HTERT RPE-1 (cell line): ENCODE data around the gene WDR45B.

ENCODE experiments used
- in situ Hi-C: fragments of 300-500 bp; cut with MboI; formaldehyde crosslinking; loops from 4 replicates; pipeline ENCODE4 v1.14.3; 2020; ENCODE audit warnings: low sequenced_read_pairs

Gene WDR45B

DNA sequence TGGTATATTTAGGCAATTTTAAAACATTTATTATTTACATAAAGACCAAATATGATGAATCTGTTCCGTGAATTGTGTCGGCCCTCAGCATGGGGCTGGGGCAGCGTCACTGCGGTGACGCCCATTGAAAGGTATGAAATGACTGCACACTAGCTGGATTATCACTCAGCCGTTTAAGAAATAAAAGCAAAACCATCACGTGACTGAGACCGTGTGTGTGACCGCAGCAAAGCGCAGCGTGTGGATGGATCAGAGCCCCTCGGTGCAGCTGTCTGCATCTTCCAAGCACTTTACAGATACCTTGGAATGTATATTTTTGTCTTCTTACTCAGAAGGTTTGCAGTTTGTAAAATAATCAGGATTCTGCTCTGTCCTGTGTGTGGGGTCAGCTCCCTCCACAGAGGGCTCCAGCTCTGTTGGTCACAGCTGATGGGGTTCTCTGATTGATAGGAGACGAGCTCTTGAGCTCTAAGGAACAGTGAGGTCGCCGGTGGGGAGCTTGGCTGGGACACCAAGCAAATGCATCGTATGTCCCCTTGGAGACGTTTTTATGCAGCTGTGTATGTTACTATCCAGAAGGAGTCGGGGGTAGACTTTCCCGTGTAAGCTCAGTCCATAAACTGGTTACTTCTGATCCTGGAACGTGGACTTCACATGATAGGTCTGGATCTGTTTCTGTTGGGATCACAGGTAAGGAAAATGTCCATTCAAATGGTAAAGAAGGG, 45.1 kb downstream of the WDR45B start:
- in situ Hi-C loops: no loop called here

DNA sequence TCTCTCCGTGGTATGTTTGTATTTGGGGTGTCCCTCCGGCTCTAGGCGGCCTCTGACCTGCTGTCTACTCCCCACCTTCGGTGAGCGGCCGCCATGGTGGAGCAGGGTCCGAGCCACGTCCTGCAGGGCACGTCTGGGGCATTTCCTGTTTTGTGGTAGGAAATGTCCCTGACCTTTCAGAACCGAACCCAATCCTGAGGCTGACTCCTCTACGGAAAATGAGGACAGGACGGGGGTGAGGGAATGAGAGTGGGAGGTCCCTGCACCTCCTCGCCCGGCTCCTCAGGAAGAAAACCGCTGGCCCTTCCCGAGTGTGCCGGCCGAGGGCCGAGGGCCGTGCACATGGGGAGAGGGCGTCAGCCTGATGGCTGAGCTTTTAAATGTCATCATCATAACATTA, 45.8 kb downstream of the WDR45B start:
- in situ Hi-C loops: no loop called here

DNA sequence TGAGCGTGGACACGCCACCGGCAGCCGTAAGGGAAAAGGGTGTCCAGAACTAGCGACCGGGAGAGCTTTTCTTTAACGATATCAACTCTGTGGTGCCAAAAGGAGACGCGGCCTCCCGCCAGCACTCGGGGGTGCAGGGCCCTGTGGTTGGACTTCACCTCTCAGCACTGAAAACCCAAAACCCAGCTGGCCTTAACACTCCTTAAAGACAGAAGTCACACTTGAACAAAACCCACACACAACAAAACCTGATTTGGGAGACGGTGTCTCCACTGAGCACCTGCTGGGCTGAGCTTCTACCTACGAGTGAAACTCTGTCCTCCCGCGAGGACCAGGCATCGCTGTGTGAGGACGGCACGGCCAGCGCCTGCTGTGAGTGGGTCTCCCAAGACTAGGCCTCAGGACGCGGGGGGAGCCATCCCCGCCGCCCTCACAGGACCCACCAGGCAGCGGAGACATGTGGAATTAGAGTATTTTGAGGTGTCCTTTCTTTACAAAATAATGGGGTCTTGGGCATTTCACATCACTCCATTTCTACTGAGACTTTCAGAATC, 46.7 kb downstream of the WDR45B start:
- in situ Hi-C loops: no loop called here

DNA sequence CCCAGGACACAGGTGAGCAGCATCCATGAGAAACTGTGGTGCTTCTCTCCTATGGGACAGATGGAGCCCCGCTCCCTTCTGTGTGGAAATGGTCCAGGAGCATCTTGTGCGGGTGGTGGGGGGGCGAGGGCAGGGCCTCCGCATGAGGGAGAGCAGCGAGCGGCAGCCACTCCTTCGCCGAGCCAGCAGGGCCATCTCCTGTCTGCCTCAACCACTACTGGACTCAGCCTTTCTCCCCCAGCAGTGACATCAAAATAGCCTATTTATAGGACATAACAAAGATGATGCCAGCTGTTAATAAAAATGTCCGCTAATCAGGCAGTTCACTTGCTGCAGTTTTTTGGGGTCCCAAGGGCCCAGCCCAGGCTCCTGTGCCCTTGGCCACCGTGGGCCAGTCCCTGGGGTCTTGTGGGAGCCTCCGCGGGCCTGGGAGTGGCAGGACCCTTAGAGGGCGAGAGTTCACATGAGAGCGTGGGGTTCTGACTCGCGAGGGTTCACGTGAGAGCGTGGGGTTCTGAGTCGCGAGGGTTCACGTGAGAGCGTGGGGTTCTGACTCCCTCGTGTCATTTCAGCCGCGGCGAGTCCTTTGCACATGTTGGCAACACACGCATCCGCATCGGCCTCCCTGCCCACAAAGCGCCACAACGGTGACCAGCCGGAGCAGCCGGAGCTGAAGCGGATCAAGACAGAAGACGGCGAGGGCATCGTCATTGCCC, 47.4 kb downstream of the WDR45B start:
- in situ Hi-C loops: no loop called here

DNA sequence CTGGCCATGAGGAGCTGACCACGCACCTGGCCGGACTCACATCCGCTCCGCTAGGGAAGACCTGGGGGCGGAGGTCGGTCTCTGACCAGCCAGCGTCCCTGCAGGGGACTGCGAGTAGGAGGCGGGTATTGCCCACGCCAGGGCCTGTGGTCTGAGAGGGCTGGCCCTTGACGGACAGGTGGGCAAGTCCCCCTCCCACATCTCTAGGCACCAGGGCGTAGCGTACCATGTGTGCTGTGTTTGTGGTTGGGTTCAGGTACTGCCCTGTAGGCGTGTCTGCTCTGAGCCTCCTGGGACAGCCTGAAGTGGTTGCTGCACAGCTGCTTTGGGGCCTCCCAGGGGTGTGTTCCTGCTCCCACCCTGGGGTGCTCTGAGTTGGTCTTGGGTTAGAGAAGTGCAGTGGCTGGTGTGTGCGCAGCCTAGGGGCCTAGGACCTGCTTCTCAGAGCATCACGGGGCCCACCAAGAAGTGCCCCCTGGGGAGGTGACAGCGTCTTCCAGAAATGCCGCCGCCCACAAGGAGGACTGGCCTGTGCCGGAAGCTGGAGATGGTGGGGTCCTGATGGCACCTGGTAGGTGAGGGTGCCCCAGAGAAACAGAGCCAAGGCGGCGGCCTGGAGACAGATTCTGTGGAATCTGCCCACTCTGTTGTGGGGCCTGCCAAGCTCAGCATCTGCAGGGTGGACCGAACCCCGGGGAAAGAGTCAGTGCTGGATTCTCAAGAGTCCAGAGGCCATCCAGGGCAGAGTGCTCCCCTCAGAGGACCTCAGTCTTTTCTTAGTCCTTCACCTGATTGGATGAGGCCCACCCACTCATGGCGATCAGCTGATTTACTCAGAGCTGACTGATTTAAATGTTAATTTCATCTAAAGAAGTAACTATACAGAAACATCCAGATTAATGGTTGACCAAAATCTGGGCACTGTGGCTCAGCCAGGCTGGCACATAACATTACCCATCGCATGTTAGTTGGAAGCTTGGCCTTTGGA, 48.3 kb downstream of the WDR45B start:
- in situ Hi-C loops: no loop called here

DNA sequence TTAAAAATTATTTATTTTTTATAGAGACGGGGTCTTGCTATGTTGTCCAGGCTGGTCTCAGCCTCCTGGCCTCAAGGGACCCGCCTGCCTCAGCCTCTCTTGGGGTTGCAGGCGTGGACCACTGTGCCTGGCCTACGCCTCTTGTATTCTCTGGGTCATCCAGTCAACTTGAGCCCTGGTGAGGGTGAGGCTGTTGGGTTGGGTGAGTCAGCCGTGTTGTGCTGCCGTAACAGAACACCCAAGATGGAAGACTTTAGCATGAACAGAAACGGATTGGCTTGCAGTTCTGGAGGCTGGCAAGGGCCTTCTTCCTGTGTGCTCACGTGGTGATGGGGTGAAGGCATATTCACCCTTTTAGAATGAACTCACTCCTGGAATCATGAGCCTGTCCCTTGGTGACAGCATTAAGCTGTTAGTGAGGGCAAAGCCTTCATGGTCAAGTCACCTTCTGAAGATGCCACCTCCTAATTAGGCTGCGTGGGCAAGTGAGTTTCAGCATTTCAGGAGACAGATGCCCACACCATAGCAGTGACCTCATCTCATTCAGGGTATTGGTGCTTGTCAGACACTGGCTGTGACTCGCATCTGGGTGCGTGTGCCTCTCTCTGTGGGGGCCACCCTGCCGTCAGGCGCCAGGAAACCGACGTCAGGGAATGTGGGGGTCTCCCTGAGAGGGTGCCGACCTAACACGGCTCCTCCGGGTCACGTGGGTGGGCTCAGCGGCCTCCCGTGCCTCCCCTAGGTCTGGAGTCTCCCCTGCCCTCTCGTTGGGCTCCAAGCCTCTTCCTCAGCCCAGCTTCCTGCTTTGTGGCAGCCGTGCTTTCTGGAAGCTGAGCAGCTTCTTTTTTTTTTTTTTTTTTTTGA, 49.8 kb downstream of the WDR45B start:
- in situ Hi-C loops: no loop called here

DNA sequence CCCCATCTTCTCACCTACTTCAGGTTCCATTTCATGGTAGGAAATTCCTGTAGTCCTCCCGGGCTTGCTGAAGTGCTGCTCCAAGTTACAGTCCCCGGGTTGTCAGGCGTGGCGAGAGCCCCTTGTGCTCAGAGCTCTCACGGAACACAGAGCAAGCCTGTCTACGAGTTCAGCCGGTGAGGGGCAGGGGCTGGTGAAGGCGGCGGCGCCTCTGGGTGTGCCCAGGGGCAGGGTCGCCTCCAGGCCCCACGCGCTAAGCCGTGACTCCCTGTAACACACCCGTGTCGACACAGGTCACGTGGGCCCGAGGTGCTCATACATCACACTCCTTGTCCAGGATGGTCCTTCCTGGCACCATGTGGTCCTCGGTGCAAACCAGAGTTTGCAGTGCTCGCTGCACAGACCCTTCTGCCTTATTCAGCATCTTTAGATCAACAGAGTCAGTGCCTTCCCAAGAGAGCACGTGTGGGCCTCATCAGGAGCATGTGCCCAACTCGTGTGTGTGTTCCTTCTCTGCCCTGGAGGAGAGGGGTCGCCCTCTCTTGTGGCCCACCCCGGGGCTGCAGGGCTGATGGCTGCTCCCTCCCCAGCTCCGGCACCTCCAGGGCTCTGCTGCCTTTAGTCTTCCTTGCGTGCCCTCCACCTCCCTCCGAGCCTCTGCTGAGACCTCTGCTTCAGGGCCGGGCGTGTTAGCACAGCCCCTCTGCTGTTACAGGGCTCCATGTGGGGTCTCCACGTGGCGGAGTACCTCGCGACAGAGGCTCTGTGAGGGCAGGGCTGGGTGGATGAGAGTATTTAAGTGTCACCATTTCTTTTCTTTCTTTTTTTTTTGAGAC, 51.2 kb downstream of the WDR45B start:
- in situ Hi-C loops: no loop called here

DNA sequence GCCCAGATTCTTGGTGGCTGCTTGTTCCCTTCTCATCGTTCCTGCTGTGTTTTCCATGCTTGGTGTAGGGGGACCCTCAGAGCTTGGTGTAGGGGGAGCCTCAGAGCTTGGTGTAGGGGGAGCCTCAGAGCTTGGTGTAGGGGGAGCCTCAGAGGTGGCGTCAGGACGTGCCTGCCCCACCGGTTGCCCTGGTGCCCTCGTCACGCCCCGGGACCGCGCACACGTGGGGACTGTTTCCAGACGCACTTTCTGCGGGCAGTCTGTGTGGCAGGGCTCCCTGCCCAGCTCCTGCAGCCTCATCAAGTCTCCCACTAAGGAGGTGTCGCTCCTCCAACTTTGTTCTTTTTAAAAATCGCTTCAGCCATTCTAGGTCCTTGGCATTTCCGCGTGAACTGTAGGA, 51.9 kb downstream of the WDR45B start:
- in situ Hi-C loops: no loop called here

DNA sequence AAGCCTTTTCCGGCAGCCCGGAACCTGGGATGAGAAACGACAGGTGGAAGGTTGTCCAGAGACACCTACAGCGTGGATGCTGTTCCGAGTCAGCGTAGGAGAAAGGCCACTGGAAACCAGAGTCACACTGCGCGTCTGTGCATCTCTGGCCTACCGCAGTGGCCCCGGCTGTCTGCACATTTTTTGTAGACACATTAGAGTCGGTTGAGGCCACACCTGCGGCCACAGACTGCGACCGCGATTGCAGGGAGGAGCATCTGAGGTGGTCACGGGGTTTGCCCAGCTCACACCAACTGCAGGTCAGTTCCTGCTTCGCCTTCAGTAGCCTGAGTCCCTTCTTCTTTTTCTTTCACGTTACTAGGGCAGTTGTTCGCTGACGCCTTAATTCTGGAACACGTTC, 52.4 kb downstream of the WDR45B start:
- in situ Hi-C loops: no loop called here

DNA sequence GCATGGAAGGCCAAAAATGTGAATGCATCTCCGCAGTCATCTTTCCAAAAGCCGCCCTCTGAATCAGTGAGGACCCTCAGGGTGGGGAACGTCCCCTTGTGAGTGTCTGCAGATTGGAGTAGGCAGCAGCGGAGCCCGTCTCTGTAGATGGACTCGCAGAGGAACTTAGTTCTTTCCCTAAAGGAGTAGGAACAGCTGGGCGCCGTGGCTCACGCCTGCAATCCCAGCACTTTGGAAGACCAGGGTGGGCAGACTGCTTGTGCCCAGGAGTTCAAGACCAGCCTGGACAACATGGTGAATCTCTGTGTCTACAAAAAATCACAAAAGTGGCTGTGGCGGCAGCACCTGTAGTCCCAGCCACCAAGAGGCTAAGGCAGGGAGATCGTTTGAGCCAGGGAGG, 53.7 kb downstream of the WDR45B start:
- in situ Hi-C loops: no loop called here

DNA sequence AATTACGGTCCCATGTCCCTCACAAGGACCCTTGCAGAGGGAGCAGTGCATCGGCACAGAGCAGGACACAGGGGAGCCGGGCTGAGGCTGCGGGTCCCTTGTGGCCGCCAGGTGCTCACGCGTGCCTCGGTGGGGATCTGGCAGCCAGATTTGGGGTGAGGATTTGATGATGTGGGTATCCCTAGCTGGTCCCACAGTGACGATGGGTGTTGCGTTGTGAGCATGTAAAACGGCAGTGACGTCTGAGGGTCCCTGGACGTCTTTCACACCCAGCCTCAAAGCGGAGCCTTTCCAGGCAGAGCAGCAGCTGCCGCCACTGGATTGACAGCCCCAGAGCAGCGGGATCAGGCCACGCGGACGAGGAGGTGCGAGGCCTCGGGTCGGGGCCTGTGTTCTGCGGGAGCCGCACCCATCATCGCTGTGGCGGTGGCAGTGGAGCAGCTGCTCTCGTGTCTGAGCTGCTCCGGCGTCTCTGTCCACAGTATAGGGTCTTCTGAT, 54.6 kb downstream of the WDR45B start:
- in situ Hi-C loops: no loop called here

DNA sequence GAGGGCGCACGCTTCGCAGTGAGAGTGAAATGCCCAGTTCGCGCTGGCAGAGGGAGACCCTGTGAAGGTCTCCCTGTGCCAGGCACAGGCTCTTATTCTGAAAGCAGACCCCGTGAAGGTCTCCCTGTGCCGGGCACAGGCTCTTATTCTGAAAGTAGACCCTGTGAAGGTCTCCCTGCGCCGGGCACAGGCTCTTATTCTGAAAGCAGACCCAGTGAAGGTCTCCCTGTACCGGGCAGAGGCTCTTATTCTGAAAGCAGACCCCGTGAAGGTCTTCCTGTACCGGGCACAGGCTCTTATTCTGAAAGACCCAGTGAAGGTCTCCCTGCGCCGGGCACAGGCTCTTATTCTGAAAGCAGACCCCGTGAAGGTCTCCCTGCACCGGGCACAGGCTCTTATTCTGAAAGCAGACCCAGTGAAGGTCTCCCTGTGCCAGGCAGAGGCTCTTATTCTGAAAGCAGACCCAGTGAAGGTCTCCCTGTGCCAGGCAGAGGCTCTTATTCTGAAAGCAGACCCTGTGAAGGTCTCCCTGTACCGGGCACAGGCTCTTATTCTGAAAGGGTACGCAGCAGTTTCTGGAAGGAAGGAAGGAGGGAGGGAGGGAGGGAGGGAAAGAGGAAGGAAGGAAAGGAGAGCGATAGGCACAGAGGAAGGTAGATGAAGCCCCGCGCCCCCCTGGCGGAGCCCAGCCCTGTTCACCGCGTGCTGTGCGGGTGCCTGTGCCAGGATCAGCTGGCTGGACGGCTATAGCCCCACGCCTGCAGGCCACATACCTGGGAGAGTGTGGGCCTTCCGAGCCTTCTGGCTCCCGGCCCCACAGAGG, 55.3 kb downstream of the WDR45B start:
- in situ Hi-C loops: no loop called here

DNA sequence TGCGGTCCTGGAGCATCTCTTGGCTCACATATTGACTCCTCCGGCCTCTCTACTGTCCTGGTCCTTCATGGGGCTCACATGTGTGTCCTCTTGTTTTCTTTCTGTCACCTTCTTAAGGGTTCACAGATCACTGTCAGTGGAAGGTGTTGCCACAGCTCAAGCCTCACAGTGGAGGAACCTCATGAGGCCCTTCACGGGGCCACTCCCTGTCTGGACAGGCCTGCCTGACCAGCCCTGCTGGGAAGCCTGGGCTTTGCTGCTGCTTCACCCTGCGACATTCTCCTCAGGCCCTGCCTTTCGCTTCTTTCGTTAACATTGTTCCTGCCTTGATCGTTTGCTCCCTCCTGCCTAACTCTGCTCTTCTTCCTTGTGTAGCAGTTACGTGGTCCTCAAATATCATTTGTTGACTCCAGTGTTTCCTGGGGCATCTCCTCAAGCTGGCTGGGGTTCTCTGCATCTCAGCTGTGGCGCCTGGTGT, 55.9 kb downstream of the WDR45B start:
- in situ Hi-C loops: no loop called here

DNA sequence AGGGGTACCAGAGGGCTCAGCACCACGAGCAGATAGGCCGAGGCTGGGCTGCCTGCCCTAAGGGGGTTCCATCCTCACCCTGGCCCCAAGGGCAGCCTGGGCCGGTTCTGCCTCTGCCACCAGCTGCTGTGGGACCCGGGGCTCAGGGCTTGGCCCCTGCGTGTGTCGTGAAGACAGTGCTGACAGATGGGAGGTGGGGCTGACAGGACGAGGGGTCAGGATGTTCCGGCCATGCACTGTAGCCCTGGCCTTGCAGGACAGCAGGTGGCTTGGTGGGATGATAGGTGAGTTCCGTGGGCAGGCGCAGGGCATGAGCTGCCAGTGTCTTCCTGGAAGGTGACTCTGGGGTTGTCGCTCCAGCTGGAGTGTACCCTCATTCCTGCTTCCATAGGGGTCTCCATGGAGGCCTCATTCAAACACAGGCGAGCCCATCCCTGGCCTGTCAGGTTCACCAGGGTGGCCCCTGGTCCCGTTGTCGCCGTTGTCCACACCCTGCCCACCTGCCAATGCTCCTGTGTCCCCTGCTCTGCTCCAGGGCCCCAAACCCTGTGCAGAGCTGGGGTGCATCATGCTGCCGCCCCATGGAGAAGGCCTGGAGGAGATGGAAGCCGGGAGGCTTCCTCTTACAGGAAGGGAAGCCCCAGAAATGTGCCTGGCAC, 57.2 kb downstream of the WDR45B start:
- in situ Hi-C loops: no loop called here

DNA sequence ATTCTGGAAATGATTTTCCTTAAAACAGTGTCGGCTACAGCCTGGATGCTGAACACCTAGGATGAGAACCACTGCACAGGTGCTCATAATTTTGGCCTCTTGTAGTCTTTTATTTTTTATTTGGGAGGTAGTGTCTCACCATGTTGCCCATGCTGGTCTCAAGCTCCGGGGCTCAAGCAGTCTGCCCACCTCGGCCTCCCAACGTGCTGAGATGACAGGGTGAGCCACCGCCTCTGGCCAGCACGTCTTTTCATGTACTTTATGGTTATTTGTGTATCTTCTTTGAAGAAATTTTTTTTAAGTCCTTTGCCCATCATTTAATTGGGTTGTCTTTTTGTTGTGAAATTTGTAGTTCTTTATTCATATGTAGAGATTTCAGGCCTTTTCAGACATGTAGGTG, 58.0 kb downstream of the WDR45B start:
- in situ Hi-C loops: no loop called here

DNA sequence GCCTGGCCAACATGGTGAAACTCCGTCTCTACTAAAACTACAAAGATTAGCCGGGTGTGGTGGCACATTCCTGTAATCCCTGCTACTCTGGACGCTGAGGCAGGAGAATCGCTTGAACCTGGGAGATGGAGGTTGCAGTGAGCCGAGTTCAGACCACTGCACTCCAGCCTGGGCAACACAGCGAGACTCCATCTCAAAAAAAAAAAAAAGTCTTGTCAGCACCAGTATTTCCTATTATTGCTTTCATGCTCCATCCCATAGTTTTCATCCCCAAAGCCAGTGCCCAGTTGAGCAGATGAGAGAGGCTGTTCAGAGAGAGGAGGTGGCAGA, 58.4 kb downstream of the WDR45B start:
- in situ Hi-C loops: no loop called here

DNA sequence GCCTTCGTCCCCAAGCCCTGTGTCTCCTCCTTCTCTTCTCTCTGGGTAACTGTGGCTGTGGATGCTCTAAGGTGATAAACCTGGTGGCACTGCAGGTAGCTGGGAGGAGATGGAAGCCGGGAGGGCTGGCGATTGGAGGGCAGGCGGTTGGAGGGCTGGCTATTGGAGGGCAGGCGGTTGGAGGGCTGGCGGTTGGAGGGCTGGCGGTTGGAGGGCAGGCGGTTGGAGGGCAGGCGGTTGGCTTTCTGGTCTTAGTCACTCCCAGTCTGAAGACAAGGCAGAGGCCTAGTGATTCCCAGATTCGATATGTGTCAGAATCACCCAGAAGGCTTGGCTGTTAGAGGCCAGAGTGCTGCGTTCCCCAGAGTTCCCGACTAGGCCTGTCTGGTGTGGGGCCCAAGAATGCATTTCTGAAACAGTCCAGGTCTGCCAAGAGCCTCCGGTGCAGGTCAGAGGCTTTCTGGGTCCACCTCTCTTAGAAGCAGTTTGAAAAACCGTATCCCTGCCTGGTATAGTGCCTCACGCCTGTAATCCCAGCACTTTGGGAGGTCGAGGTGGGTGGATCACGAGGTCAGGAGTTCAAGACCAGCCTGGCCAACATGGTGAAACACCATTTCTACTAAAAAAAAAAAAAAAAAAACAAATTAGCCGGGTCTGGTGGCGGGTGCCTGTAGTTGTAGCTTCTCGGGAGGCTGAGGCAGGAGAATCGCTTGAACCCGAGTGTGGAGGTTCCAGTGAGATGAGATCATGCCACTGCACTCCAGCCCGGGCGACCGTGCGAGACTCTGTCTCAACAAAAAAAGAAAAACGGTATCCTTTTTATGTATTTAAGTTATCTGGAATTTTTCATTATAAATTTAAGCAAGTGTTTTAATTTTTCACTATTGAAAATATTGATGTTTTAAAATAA, 59.7 kb downstream of the WDR45B start:
- in situ Hi-C loops: no loop called here
